T-helper 22 cell (primary cell): ENCODE data around the gene GRID2.

ENCODE experiments used
- DNase-seq: peaks from one replicate; pipeline ENCODE4 v3.0.0-alpha.2; 2020; ENCODE audit warnings: low read depth

The GRID2 gene

DNA sequence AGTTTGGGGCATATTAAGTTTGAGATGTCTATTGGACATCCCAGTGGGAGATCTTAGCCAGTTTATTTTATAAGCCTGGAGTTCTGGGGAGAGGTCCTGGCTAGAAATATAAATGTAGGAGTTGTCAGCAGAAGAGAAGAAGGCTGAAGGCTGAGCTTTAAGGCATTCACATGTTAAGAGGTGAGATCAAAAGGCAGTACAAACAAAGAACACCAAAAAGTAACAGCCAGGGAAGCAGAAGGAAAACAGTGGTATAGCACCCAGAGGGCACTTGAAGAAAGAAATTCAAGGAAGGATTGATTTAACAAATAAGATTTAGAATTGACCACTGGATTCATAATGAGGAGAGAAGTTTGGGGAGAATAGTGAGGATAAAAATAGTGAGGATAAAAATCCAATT lies 1383.5 kb downstream of the GRID2 start:
- no peak for DNase-seq

DNA sequence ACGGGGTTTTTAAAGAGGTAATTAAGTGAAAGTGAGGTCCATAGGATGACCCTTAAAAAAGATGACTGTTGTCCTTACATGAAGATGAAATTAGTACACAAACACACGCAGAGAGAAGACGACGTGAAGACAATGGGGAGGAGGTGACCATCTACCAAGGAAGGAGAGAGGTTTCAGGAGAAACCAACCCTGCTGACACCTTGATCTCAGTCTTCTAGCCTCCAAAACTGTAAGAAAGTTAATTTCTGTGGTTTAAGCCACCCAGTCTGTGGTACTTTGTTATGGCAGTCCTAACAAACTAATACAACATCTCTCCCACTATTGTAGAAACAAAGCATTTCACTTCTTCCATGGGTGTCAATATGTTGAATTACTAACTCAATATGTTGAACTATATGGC lies 1385.2 kb downstream of the GRID2 start:
- no peak for DNase-seq

DNA sequence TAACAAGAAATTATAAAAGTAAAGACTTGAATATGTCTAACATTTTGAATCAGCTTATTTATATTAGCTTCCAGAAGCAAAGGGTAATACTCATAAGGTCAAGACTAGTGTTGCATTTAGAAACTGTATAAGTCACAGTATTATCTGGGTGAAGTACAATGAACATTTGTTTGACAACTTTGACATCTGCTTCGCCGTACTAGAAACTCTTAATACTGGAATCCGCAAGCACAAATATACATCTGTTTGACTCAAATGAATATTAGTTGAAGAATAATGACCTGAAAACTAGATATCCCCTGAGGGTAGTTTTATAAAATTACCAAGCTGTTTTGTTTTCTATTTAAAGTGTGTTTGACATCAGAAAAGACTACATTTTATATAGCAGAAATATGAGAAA lies 1389.4 kb downstream of the GRID2 start:
- DNase-seq = no peak

DNA sequence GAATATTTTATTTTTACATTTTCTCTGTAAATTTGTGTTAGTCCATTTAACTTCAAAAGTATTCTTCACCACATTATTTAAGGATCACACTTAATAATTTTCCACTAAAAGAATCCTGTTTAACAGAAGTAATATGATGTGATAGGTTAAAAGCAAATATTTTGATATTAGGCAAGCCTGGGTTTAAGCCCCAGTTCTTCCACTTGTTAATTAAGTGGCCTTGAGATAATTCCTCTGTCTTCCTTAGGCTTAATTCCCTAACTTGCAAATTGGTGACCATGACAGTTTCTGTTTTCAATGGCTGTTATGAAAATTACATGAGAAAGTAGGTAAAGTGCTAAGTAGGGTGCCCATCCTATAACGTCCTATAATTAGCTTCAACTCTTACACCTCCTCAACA lies 1394.9 kb downstream of the GRID2 start:
- DNase-seq = no peak

DNA sequence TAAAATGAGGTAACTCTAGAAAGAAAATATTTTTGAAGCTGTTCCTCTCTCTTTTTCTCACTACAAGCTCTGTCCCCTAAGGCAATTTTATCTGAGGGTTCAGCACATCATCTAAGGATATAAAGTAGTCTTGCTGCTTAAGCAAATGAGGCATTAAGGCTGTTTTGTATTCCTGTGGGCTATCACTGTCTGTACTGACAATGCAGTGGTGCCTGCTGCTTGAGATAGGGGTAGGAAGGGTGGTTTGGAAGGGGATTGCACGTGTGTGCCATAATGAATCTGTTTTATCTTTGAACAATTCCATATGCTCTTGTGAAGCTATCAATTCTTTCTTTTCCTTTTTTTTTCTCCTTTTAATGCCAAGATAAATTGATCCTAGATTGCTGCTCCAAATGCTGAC lies 1396.8 kb downstream of the GRID2 start:
- DNase-seq = no peak

DNA sequence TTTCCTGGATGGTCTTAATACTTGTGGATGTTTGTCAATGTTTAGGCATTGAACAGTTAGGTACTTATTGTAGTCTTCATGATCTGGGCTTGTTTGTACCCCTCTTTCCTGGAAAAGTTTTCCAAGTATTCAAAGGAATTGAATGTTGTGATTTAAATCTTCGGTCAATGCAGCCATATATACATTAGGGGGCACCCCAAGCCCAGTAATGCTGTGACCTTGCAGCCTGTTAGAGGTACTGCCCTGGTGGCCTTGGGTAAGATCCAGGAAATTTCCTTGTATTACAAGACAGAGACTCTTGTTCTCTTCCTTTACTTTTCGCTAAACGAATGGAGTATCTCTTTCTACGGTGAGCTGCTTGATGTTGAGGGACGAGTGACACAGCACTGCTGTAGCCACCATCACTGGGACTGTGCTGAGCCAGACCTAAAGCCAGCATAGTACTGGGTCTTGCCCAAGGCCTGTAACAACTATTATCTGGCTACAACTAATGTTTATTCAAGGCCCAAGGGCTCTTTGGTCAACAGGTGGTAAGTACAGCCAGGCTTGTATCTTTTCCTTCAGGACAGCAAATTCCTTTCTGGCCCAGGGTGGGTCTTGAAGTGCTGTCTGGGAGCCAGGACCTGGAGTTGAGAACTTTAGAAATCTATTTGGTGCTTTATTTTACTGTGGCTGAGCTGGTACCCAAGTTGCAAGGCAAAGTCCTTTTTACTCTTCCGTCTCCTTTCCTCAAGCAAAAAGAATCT lies 1406.5 kb downstream of the GRID2 start:
- no peak for DNase-seq

DNA sequence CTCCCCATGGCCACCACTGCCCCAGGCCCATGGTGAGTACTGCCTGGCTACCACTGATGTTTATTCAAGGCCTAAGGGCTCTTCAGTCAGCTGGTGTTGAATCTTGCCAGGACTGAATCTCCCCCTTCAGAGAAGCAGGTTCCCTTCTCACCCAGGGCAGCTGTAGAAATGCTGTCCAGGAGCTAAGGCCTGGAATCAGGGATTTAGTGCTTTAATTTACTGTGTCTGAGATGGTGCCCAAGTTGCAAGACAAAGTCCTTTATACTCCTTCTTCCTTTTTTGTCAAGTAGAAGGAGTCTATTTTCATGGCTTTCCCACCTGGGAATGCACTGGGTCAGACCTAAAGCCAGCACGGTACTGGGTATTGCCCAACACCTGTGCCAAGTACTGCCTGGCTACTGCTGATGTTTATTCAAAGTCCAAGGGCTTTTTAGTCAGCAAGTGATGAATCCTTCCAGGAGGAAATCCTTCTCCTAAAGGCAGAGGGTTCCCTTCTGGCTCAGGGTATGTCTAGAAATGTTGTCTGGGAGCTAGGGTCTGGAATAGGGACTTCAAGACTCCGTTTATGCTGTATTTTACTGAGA lies 1407.2 kb downstream of the GRID2 start:
- no peak for DNase-seq

DNA sequence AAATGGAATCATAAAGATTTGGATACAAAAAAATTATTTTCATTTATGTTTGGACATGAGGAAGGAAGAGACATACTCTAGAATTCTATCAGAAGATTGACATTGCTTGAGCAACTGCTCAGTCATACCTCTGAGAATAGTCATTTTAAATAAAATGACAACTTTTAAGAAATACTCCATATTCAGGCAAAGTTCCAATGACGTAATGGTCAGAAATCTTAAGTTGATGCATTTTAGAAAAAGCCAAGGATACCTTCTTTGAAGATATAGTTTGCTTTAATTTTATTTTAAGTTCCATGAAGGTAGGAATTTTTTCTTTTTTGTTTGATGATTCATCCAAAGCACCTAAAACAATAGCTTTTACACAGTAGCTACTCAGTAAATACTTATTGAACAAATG lies 1414.5 kb downstream of the GRID2 start:
- DNase-seq = no peak

DNA sequence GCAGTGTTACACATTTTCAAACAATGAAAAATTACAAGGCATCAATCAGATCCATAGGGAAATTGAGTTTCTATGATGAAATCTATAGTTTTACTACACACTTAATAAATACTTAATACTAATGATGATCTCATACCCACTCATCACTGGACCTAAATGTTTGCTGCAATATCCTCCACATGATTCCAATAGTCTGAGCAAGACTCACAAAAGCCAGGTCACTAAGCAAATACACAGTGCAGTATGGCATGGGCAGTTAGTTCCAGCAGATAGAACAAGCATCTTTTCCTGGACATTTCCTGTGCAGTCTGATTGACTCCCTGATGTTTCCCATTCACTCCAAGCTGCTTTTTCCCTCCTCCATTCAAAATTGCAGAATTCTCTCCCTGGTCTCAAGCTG lies 1415.8 kb downstream of the GRID2 start:
- DNase-seq = no peak

DNA sequence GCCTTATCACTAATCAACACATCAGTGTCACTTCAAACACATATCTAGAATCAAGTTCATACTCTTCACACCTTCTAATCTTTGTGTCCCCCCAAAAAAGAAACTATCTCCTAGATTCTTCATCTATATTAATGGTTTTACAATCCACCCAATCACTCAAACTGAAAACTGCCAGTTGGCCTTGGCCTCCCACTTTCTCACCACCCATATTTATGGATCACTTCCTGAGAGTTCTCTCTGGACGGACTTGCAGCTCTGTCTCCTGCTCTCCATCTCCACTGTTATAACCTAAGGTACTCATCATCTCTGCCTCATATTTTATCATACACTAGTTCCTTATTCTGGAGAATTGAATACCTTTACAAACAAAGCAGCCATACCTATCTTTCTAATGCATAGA lies 1418.7 kb downstream of the GRID2 start:
- DNase-seq = no peak

DNA sequence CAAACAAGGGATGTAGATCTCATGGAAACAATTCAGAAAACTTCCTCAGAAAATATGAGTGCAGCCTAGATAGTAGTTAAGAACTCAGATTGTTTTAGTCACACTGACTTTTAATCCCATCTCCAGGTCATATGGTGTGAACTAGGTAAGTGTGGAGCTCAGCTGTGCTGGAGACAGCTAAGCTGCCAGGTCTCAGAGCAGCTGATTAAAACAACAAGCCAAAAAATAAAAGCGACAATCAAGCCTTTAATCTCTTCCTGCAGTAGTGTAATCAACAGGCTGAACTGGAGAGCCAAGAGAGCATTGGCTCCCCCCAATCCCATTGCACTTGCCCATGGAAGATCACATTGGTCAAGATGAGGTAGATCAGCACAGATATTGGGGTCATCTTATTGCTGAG lies 1426.5 kb downstream of the GRID2 start:
- no peak for DNase-seq

DNA sequence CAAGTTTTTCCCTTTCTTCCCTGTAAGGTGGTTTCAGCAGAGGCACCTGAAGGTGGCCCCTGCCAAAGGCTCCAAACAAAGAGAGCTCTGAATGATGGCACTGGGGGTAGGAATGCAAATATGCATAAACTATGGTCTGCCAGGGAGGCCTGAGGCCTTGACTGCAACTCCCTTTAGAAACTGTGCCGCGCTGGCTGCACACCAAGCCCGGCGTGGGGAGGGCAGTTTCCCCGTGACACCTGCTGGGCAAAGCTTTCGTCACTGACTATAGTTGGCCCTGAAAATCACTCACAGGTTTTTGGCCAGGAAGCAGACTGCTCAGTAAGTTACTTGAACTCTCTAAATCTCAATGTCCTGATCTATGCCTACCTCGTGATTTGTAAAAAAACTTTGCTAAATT lies 1427.0 kb downstream of the GRID2 start:
- no peak for DNase-seq

DNA sequence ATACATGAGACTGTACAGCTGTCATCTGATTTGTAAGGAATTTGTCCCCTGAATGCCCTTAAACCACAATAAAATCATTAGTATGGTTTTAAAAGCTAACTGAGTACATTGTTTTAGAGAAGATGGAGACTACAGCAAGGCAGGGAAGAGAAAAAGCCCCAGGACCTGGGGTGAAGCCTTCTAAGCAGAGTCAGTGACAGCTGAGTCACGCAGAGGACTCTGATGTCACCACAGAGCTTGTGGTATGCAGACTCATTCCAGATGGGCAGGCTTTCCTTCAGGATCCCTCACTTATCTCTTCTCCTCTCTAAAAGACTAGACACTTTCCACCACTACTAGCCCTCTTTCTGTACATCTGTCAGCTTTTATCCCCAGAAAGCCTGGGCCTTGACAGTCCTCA lies 1427.7 kb downstream of the GRID2 start:
- no peak for DNase-seq

DNA sequence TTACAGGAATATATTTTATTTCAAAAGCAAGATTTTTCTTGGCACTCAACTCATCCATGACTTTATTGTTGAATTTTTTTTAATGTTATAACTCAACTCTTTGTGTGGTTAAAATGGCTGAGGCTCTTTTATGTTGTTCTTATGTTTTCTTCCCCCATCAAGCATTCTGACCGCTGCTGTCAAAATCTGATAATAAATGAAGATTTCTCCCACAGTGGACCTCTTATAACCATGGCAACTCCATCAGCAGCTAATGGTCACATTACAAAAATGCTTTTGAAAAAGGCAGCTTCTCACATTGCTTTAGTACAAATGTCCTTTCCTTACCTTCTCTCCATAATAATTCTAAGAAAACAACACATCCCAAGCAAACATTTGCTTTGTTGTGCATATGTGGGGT lies 1428.7 kb downstream of the GRID2 start:
- no peak for DNase-seq

DNA sequence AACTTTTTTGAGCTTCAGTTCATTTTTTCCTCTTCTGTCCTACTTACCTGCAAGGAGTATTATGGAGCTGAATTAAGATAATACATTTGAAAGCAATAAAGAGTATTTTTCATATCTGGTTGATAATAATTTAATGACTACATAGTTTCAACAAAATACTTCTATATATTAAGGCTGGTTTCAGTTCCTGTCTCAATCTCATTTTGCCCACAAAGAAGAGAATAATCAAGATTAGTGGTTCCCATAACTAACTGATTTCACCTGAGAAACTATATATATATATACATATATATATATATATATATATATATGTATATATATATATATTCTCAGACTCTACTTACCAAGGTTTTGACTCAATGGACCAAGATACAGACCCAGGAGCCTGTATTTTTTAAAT lies 1437.1 kb downstream of the GRID2 start:
- DNase-seq = no peak

DNA sequence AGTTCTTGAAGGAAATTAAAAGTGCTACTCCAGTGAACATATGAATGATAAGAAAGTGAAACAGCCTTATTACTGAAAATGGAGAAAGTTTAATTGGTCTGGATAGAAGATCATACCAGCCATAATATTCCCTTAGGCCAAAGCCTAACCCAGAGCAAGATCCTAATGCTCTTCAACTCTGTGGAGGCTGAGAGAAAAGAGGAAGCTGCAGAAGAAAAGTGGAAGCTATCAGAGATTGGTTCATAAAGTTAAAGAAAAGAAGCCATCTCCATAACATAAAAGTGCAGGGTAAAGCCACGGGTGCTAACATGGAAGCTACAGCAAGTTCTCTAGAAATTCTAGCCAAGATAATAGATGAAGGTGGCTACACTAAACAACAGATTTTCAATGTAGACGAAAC lies 1439.3 kb downstream of the GRID2 start:
- DNase-seq = no peak

DNA sequence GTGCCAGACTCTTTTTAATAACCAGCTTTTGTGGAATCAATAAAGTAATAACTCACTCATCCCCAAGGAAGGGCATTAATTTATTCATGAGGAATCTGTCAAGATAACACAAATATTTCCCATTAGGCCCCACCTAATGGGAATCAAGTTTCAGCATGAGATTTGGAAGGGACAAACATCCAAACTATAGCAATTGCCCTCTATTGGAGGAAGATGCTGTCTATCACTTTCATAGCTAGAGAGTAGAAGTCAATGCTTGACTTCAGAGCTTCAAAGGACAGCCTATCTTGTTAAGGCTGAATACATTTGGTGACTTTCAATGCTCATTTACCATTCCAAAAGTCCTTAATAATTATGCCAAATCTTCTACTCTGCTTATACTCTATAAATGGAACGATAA lies 1439.9 kb downstream of the GRID2 start:
- DNase-seq = no peak

DNA sequence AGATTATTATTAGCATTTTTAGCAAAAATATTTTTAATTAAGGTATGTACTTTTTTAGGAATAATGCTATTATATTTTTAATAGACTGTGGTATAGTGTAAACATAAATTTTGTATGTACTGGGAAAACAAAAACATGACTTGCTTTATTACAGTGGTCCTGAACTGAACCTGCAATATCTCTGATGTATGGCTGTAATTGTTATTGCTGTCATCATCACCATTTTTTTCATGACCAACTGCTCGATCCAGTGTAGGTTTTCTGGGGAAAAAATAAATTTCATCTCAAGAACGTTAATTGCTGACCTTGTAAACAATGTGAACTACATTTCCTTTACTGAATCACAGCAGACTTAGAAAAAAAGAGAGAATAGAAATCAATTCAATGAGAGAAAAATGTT lies 1441.2 kb downstream of the GRID2 start:
- DNase-seq = no peak

DNA sequence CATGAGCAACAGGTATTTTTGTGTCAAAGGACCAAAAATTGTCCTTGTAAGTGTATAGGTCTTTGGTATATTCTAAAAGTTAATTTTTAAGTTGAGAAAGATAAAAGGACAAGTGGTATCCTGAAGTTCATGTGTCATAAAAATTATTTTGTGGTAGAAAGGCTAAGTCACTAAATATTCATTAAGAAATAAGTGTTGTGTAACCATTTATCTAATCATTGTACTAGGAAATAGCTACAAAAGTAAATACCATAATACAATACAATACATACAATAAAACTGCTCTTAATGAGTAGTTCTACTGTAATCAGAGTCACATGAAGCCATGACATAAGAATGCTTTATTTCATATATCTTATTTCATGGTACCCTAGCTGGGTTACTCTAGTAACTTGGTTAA lies 1442.3 kb downstream of the GRID2 start:
- DNase-seq = no peak

DNA sequence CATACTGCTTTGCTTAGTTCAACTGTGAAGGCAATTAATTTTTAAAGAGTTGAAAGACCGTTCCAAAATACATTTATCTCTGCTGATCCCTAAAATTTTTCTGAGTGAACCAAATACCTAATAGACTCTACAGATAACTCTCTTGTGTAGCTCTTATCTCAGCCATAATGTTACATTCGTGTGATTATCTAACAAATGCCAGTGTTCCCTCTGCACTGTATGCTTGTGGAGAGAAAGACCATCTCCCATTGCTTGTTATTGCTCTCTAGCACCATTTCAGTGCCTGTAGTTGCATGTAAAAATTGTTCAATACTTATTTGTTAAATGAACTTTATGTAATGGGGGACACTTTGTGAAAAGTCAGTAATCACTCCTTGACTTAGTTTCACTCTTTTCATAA lies 1443.5 kb downstream of the GRID2 start:
- DNase-seq = no peak

DNA sequence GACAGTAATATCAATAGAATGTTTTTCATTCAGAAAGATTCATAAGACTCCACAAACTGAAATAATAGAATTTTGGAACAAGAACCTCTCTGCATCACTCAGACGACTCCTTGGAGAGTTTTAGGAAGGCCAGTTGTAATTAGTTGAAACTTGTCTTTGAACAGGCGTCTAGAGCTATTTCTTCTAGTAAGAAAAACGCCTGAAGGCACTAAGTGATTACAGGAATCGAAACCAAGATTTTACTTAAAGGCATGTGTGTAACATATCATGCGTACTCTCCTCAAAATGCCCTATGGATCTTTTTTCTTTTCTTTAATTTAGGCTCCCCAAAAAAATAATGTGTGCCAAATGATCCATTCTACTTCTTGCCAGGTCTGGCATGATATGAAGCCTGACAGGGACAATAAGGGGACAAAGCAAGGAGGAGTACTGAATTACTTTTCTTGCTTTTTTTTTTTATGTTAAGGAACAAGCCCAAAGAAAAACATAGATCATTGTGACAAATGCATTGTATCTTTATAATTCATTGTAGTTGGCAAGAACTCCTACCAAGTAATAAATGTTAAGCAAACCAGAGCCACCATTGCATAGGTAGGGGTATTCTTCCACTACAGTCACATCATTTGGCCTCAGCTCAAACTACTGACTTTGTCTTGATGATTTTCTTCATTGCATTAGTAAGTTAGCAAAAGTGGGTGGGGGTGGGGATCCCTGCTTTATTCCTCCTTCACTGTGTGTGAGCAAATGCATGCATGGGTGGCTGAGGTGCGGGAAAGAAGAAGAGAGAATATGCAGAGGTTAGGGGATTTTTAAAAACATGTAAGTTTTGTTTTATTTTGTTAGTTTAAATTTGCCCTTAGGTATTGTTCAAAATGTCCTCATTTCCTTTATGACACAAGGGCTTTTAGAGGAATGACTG lies 1444.9 kb downstream of the GRID2 start:
- no peak for DNase-seq

DNA sequence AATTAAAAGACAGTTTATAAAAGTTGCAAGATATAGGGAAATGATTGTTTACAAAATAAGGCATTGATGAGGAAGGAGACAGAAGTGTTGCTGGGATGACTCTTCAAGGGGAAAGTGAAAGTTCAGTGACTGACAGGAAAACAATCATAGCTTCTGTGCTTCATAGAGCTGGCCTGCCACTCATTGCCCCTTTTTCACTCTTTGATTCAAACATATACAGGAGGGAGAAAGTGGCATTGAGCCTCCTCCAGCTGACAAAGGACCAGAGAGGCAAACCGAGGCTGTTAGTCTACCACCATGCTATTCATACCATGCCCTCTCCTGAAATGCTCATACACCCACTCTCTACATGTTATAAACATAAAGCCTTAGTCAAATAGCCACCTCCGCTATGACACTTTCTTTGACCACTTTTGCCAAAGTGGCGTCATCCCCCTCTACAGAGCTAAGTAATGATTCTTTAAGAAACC lies 1445.6 kb downstream of the GRID2 start:
- DNase-seq = no peak

DNA sequence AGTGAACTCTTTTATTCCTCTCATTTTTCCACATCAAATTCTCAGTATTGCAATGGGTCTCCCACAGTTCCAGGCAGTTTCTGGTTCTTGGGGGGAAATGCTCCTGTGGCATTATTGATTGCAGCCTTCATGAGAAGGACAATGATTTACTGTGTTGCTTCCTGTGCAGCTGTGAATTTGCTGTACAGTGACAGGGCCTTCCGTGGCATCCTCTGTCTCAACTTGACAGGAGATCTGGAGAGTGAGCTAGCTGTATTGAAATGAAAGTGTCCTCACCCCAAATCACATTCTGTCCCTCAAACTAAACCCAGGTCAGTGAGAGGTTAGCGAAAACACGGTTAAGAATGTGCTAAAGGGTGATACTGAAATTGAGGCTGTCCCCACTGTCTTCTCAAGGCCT lies 1447.6 kb downstream of the GRID2 start:
- no peak for DNase-seq
